Smooth muscle cell of the brain vasculature (primary cell): ENCODE measurements around the gene DGKH.
"Not testable (repeated sequence)": the region's sequence is repeated elsewhere in the genome, so short reads cannot be mapped to it uniquely, and the experiment has no call there.

Experiments
- DNase-seq: peaks from one replicate; pipeline ENCODE4 v3.0.0-alpha.2; 2012; ENCODE audit warnings: low read depth, low spot score

The DGKH gene

GRCh38 chr13:42041011-42041683 is 7.3 kb upstream of the DGKH start:
- DNase-seq: no peak

- no peak for DNase-seq
Observed at GRCh38 chr13:42041684-42042035, 6.8 kb upstream of the DGKH start.

DNA sequence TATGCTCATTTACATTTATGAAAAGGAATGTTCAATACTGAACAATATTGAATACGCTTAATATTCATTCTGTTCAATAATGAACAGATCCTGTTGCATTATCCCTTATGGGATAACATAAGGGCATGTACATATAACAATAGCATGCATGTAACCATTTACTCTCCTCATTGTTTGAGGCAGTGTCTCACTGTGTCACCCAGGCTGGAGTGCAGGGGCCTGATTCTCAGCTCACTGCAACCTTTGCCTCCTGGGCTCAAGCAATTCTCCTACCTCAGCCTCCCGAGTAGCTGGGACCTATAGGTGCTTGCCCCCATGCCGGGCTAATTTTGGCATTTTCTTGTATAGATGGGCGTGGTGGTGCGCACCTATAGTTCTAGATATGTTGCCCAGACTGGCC is 4.8 kb upstream of the DGKH start:
- DNase-seq: no peak

GRCh38 chr13:42046448-42046847 is 2.0 kb upstream of the DGKH start:
- DNase-seq: no peak

- no peak for DNase-seq
Observed at GRCh38 chr13:42047561-42048341, 697 bp upstream of the DGKH start.

- peak; percentile 67 for DNase-seq
Observed at GRCh38 chr13:42048684-42049453, 421 bp downstream of the DGKH start.

DNA sequence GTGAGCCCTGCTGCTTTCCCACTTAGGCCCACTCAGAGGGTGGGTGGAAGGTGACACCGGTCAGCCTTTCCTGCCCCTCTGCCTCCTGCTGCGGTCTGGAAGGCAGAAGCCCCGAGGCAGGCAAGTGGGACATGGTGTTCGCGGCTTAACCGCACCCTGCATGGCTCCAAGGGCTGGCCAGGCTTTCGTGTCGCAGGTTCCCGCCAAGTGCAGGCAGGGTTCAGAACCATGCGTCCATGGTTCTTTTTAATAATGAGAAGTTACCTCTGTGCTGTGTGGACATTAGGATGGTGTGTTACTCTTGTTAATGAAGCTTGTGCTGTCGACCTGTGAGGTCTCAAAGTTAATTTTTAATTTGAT is 986 bp downstream of the DGKH start:
- DNase-seq: no peak

DNA sequence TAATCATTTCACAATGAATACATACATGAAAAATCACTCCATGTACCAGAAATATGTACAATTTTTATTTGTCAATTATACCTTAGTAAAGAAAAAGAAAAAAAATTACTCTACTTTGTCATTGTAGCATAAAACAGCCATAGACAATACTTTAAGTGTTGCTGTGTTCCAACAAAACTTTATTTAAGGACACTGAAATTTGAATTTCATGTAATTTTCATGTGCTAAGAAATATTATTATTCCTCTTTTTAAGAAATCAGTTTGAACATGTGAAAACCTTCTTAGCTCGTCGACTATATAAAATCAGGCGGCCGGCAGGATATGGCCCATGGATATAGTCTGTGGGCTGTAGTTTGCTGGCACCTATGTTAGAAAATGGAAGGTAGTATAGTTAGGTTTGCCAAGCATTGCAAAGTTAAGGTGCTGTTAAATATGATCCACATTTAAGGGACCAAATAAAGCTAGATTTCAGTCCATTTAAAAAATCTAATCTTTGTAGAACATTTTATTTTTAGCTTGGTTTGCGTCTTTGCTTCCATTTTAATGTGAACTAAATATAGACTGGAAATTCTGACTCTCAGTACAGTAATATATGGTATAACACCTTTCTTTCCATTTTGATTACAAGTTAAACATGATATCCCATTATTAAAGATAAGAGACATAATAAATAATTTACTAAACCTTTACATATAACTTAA is 6.5 kb downstream of the DGKH start:
- no peak for DNase-seq

GRCh38 chr13:42055500-42056085 is 7.1 kb downstream of the DGKH start:
- no peak for DNase-seq

- DNase-seq: no peak
Observed at GRCh38 chr13:42056146-42056545, 7.7 kb downstream of the DGKH start.

- no peak for DNase-seq
Observed at GRCh38 chr13:42056583-42056982, 8.1 kb downstream of the DGKH start.

DNA sequence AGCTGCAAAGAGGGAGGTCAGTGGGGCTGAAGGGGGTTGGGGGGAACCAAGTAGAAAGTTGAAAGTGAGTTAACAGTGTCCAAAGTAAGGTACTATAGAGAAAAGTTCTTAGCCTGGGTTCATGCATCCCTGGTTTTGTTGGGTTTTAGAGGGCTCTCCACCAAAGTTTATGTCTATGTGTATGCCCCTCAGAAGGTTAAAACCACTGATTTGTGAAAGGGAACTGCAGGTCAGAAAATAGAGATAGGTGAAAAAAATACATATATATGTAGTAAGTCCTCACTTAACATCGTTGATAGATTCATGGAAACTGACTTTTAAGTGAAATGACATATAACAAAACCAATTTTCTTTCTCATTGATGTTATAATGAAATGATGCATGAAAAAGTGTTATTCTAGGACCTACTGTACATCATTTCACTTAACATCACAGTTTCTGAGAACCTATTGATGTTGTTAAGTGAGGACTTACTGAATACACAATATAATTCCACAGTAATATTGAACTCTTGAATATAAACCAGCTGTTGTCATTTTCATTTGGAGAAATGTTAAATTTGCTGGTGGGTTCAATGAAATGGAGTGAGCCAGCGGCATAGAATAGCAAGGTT is 9.6 kb downstream of the DGKH start:
- no peak for DNase-seq

DNA sequence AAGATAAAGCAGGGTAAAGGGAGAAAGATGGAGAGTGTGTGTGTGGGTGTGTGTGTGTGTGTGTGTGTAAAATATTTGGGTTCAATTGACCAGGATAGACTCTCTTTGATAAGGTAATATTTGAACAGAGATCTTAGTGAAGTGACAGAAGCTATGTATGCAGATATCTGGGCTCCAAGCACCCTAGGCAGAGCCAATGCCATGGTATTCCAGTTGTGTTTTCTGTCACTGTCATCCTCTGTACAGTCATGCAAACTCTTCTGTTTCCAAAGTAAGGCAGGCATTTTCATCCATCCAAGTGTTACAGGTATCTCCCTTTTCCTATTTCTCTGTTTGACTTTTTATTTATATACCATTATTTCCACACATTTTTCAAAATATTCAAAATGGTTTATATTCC is 13.5 kb downstream of the DGKH start:
- DNase-seq: no peak

DNA sequence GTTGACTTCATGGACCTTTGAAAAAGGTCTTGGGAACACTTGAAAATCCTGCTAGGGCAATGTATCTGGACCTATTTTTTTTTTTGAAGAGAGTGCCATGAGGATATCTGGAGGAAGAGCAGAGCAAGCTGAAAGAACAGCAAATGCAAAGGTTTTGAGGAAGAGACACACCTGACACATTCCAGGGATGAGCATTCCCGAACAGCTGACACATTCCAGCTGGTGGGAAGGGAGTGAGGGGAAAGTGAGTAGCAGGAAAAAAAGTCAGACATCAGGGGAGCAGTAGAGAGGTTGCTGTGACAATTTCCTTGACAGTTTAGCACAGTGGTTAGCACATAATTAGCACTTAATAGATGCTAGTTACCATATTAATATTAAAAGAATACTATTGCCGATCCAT is 14.7 kb downstream of the DGKH start:
- DNase-seq: no peak

- DNase-seq: no peak
Observed at GRCh38 chr13:42064259-42064658, 15.8 kb downstream of the DGKH start.

- DNase-seq: no peak
Observed at GRCh38 chr13:42064966-42065365, 16.5 kb downstream of the DGKH start.

GRCh38 chr13:42065414-42065813 is 17.0 kb downstream of the DGKH start:
- no peak for DNase-seq

DNA sequence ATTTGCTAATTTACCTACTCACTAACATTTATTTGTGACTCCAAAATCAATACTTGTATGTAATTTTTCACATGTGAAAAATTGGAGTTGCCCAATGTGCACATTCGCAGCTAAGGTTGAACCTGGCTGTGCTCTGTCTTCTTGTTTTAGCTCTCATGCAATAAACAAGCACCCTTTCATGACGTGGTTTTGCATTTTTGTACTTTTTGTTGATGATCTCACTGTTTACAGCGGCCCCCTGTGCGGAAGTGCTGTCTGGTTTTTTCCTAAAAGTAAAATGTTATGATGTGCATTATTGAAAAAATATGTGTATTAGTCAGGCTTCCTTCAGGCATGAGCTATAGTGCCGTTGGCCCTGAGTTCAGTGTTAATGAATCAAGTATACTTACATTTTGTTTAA is 18.1 kb downstream of the DGKH start:
- DNase-seq: peak; percentile 31

GRCh38 chr13:42068886-42069285 is 20.4 kb downstream of the DGKH start:
- DNase-seq: no peak

GRCh38 chr13:42070599-42070998 is 22.2 kb downstream of the DGKH start:
- DNase-seq: not testable (repeated sequence)

- not testable (repeated sequence) for DNase-seq
Observed at GRCh38 chr13:42071179-42071578, 22.7 kb downstream of the DGKH start.
